OCI-LY1 (cell line): ENCODE measurements around the gene BBS2.
A peak's percentile ranks its signal among the peaks of the same experiment; 100 is the strongest.

ENCODE experiments used
- H2AFZ ChIP-seq: fragments of 200-600 bp; sonication (generic), shearing (Covaris generic); 2 replicates; pipeline ENCODE4 v1.6.0; 2014; ENCODE audit warnings: antibody characterized with exemption, mild to moderate bottlenecking, low read length
- H3F3A ChIP-seq: fragments of 200-600 bp; sonication (generic), shearing (Covaris generic); 2 replicates; pipeline ENCODE4 v1.6.0; 2014; ENCODE audit warnings: mild to moderate bottlenecking, antibody characterized with exemption, low read length, moderate library complexity; ENCODE audit not compliant: insufficient read depth
- H3K27ac ChIP-seq: fragments of 200-600 bp; sonication (generic); 2 replicates; pipeline ENCODE4 v1.5.1; 2014; ENCODE audit warnings: low read length, mixed run types, mild to moderate bottlenecking, low read depth; ENCODE audit not compliant: poor library complexity, severe bottlenecking
- H3K27me3 ChIP-seq: fragments of 200-600 bp; sonication (generic); 2 replicates; pipeline ENCODE4 v1.6.0; 2014; ENCODE audit warnings: antibody characterized with exemption, mild to moderate bottlenecking, low read length, moderate library complexity; ENCODE audit not compliant: insufficient read depth
- H3K36me3 ChIP-seq: fragments of 200-600 bp; sonication (generic); 2 replicates; pipeline ENCODE4 v1.6.1; 2014; ENCODE audit warnings: mild to moderate bottlenecking, antibody characterized with exemption, low read length, moderate library complexity, mixed read lengths; ENCODE audit not compliant: insufficient read depth
- H3K4me1 ChIP-seq: fragments of 200-600 bp; sonication (generic); 2 replicates; pipeline ENCODE4 v1.5.1; 2014; ENCODE audit warnings: mild to moderate bottlenecking, low read length, moderate library complexity; ENCODE audit not compliant: insufficient read depth, severe bottlenecking
- H3K4me2 ChIP-seq: fragments of 200-600 bp; sonication (generic), shearing (Covaris generic); 2 replicates; pipeline ENCODE4 v1.6.1; 2014; ENCODE audit warnings: low read length
- H3K4me3 ChIP-seq: fragments of 200-600 bp; sonication (generic); 2 replicates; pipeline ENCODE4 v1.5.1; 2014; ENCODE audit warnings: low read length, low read depth, mild to moderate bottlenecking, mixed read lengths; ENCODE audit not compliant: poor library complexity, severe bottlenecking
- H3K79me2 ChIP-seq: fragments of 200-600 bp; shearing (Covaris generic); 2 replicates; pipeline ENCODE4 v1.6.1; 2016; ENCODE audit warnings: mixed run types, low read length, mixed read lengths; ENCODE audit not compliant: insufficient read depth
- H3K9ac ChIP-seq: fragments of 200-600 bp; sonication (generic), shearing (Covaris generic); 2 replicates; pipeline ENCODE4 v1.6.1; 2014; ENCODE audit warnings: mild to moderate bottlenecking, low read length, mixed read lengths
- H3K9me2 ChIP-seq: fragments of 200-600 bp; sonication (generic), shearing (Covaris generic); 2 replicates; pipeline ENCODE4 v1.6.1; 2014; ENCODE audit warnings: low read depth, mild to moderate bottlenecking, low read length, mixed read lengths
- H3K9me3 ChIP-seq: fragments of 200-600 bp; shearing (Covaris generic); 2 replicates; pipeline ENCODE4 v1.6.1; 2014; ENCODE audit warnings: low read length, mixed read lengths
- H4K20me1 ChIP-seq: fragments of 200-600 bp; sonication (generic), shearing (Covaris generic); 2 replicates; pipeline ENCODE4 v1.6.0; 2016; ENCODE audit warnings: mild to moderate bottlenecking, low read length; ENCODE audit not compliant: insufficient read depth
- CTCF ChIP-seq: fragments of 200-600 bp; sonication (generic), shearing (Covaris generic); IDR thresholded peaks from 2 replicates; pipeline ENCODE4 v1.5.1; 2017; ENCODE audit warnings: mild to moderate bottlenecking, antibody characterized with exemption, low read length, moderate library complexity, mixed read lengths
- EZH2 ChIP-seq: fragments of 200-600 bp; sonication (generic), shearing (Covaris generic); IDR thresholded peaks from 2 replicates; pipeline ENCODE4 v1.8.0; 2017; ENCODE audit warnings: borderline replicate concordance, mixed run types, mild to moderate bottlenecking, antibody characterized with exemption, low read length, moderate library complexity, mixed read lengths

BBS2 gene

GRCh38 chr16:56457927-56458470 is 61.8 kb downstream of the BBS2 start:
- H3K79me2 ChIP-seq: peaks cover 5% of the 10 kb centered on the region
- H3K4me1 ChIP-seq: peaks cover 1% of the 10 kb centered on the region
- H3K36me3 ChIP-seq: peaks cover 89% of the 10 kb centered on the region
- TF ChIP-seq EZH2: no peak
- no peak for TF ChIP-seq CTCF
- no peak overlapping the region for H3K4me2 ChIP-seq
- H3K27me3 ChIP-seq: no peaks in the 10 kb centered on the region
- H3K9ac ChIP-seq: no peak overlapping the region
- no peak overlapping the region for H2AFZ ChIP-seq
- H3K4me3 ChIP-seq: no peak overlapping the region
- no peaks in the 10 kb centered on the region for H4K20me1 ChIP-seq
- no peaks in the 10 kb centered on the region for H3F3A ChIP-seq
- no peaks in the 10 kb centered on the region for H3K9me2 ChIP-seq
- no peaks in the 10 kb centered on the region for H3K9me3 ChIP-seq
- no peak overlapping the region for H3K27ac ChIP-seq

- Histone ChIP-seq H3K4me1 (peaks cover 39% of the 10 kb centered on the region), H3K9me2 (no peaks in the 10 kb centered on the region), H2AFZ (no peak overlapping the region), H3F3A (no peaks in the 10 kb centered on the region), H3K79me2 (peaks cover 60% of the 10 kb centered on the region), H3K9me3 (no peaks in the 10 kb centered on the region), H3K27ac (no peak overlapping the region), H3K9ac (peak overlapping the region; percentile 81), H4K20me1 (no peaks in the 10 kb centered on the region), H3K4me2 (peak overlapping the region; percentile 70), H3K36me3 (peaks cover 51% of the 10 kb centered on the region), H3K27me3 (no peaks in the 10 kb centered on the region), H3K4me3 (peak overlapping the region; percentile 98)
- TF ChIP-seq CTCF: no peak
- no peak for TF ChIP-seq EZH2
These were observed 67.8 kb downstream of the BBS2 start for GRCh38 chr16:56451753-56452689.

- Histone ChIP-seq H3K4me3 (peak within 1 kb of the TSS; percentile 98), H3K27ac (peak within 1 kb of the TSS; percentile 88), H3K4me1 (peaks cover 39% of the 10 kb centered on the region), H3K79me2 (peaks cover 69% of the 10 kb centered on the region), H3K9ac (peak within 1 kb of the TSS; percentile 98), H3K27me3 (no peaks in the 10 kb centered on the region), H3K36me3 (peaks cover 51% of the 10 kb centered on the region), H3F3A (no peaks in the 10 kb centered on the region), H4K20me1 (no peaks in the 10 kb centered on the region), H3K9me3 (no peaks in the 10 kb centered on the region), H3K4me2 (peak within 1 kb of the TSS; percentile 98), H2AFZ (no peak within 1 kb of the TSS), H3K9me2 (no peaks in the 10 kb centered on the region)
- no peak for TF ChIP-seq CTCF
- TF ChIP-seq EZH2: no peak
These were observed 68.7 kb downstream of the BBS2 start, which contains the start of the genes NUDT21 and OGFOD1 for GRCh38 chr16:56450986-56451752. NUDT21 (minus strand) TSS chr16:56451332; CDS start chr16:56451202, 130 bp downstream. OGFOD1 (plus strand) TSS chr16:56451554; CDS start chr16:56451613, 59 bp downstream.
